RWPE1 (cell line): ENCODE measurements around the gene ST6GALNAC1.
A peak's percentile ranks its signal among the peaks of the same experiment; 100 is the strongest.

ENCODE experiments used
- CTCF ChIA-PET: fragments of 350-600 bp; sonication (Branson Sonifier 250); formaldehyde crosslinking; extraction: SDS; loops from one replicate; lab custom pipeline; 2021; lab: Yijun Ruan, JAX
- POLR2A ChIA-PET: fragments of 400-600 bp; formaldehyde crosslinking; extraction: SDS; loops from one replicate; lab custom pipeline; 2020; ENCODE audit warnings: antibody characterized with exemption; ENCODE audit not compliant: low non-redundant PET; lab: Yijun Ruan, JAX
- DNase-seq: peaks from one replicate; pipeline ENCODE4 v3.0.0; 2012; ENCODE audit warnings: low spot score
- H3K27ac ChIP-seq: fragments of 450-650 bp; 2 replicates; pipeline ENCODE4 v1.5.1; 2017
- CTCF ChIP-seq: fragments of 450-650 bp; conservative IDR thresholded peaks from 2 replicates; pipeline ENCODE4 v1.5.1; 2017; ENCODE audit warnings: low read depth, mild to moderate bottlenecking

Gene ST6GALNAC1

GRCh38 chr17:76593384-76593826 is 50.2 kb downstream of the ST6GALNAC1 start:
- TF ChIP-seq CTCF = no peak
- CTCF ChIA-PET = interaction anchor here (0.6 to 2.1 kb wide), 6 partner anchors 8 to 61 kb away, joined by 3 to 12 read pairs (median 6); partner anchors contain the start of gene ST6GALNAC2
- POLR2A ChIA-PET = no interaction called here
- H3K27ac ChIP-seq = peak overlapping the region; percentile 20; the same call in 1 of the 2 replicates
- peak; percentile 83 for DNase-seq

- ChIA-PET POLR2A (no interaction called here), CTCF (interaction anchor here (0.6 to 3.7 kb wide), 2 partner anchors 66 to 656 kb away, joined by 3 to 26 read pairs; no protein-coding TSS in a partner anchor)
- no peak for DNase-seq
- peak overlapping the region; percentile 42 for H3K27ac ChIP-seq
- no peak for TF ChIP-seq CTCF
These were observed 55.4 kb downstream of the ST6GALNAC1 start for GRCh38 chr17:76588182-76588581.

- ChIA-PET CTCF (interaction anchor here (0.7 to 3.7 kb wide), 12 partner anchors 10 to 124 kb away, joined by 3 to 26 read pairs (median 5); partner anchors contain the start of gene MXRA7), POLR2A (no interaction called here)
- H3K27ac ChIP-seq = peak overlapping the region; percentile 96
- no peak for DNase-seq
- TF ChIP-seq CTCF = no peak
These were observed 56.6 kb downstream of the ST6GALNAC1 start for GRCh38 chr17:76586741-76587487.

GRCh38 chr17:76585649-76586593 is 57.6 kb downstream of the ST6GALNAC1 start, which contains the start of gene ST6GALNAC2:
ST6GALNAC2 (minus strand) TSS chr17:76585860; CDS start chr17:76585808, 52 bp downstream.
- TF ChIP-seq CTCF = peak; percentile 79
- ChIA-PET CTCF (interaction anchor here (0.6 to 3.7 kb wide), 14 partner anchors 7 to 96 kb away, joined by 3 to 26 read pairs (median 4); a partner anchor contains a TSS), POLR2A (interaction anchor here (1.0 kb wide), 1 partner anchor 122 kb away, joined by 3 read pairs; no protein-coding TSS in a partner anchor)
- peak; percentile 55 for DNase-seq
- peak within 1 kb of the TSS; percentile 96 for H3K27ac ChIP-seq

GRCh38 chr17:76585033-76585648 is 58.4 kb downstream of the ST6GALNAC1 start:
- no peak for TF ChIP-seq CTCF
- ChIA-PET POLR2A (interaction anchor here (1.0 to 1.1 kb wide), 2 partner anchors 14 to 123 kb away, joined by 3 read pairs; no protein-coding TSS in a partner anchor), CTCF (interaction anchor here (1.2 to 3.7 kb wide), 8 partner anchors 8 to 62 kb away, joined by 3 to 26 read pairs (median 9); no protein-coding TSS in a partner anchor)
- DNase-seq = peak; percentile 41
- peak overlapping the region; percentile 96 for H3K27ac ChIP-seq
